Liver (tissue), 9 donors: ENCODE measurements around the gene NUDT11. TPM values are rescaled to one million over a fixed set of nuclear protein-coding genes. Genes with fewer than 3 reads are reported as not detected.

ENCODE experiments used
- DNase-seq: peaks from one replicate; pipeline ENCODE4 v3.0.0-alpha.2; 2017; ENCODE audit warnings: low spot score
- H3K27ac ChIP-seq, 2 donors: one replicate each; pipeline ENCODE4 v1.7.0; 2013; ENCODE audit warnings: inconsistent platforms in 2 of 2, low read length in 2 of 2, control low read depth in 1 of 2, low read depth in 1 of 2, mild to moderate bottlenecking in 1 of 2
- H3K27me3 ChIP-seq, 4 donors: one replicate each; pipeline versions ENCODE4 v1.6.1 to v1.7.0; 2013; ENCODE audit warnings: low read length in 3 of 4, inconsistent platforms in 1 of 4, mild to moderate bottlenecking in 1 of 4, moderate library complexity in 1 of 4; ENCODE audit not compliant: control insufficient read depth in 4 of 4, insufficient read depth in 4 of 4
- H3K36me3 ChIP-seq, 4 donors: one replicate each; pipeline versions ENCODE4 v1.6.1 to v1.7.0; 2013; ENCODE audit warnings: low read length in 3 of 4, mild to moderate bottlenecking in 3 of 4, low read depth in 1 of 4, moderate library complexity in 1 of 4; ENCODE audit not compliant: control insufficient read depth in 4 of 4, insufficient read depth in 3 of 4
- H3K4me1 ChIP-seq, 4 donors: one replicate each; pipeline versions ENCODE4 v1.6.1 to v1.7.0; 2013; ENCODE audit warnings: low read length in 3 of 4, mild to moderate bottlenecking in 3 of 4, moderate library complexity in 1 of 4; ENCODE audit not compliant: control insufficient read depth in 4 of 4, insufficient read depth in 4 of 4
- H3K4me3 ChIP-seq, 3 donors: one replicate each; pipeline versions ENCODE4 v1.6.1 to v1.7.0; 2013; ENCODE audit warnings: low read length in 3 of 3, control low read depth in 1 of 3, low read depth in 1 of 3, mild to moderate bottlenecking in 1 of 3
- H3K9ac ChIP-seq, 2 donors: one replicate each; pipeline ENCODE4 v1.7.0; 2013; ENCODE audit warnings: low read length in 2 of 2, mild to moderate bottlenecking in 2 of 2, moderate library complexity in 2 of 2, control low read depth in 1 of 2, low read depth in 1 of 2
- H3K9me3 ChIP-seq, 4 donors: one replicate each; pipeline versions ENCODE4 v1.6.1 to v1.7.0; 2013; ENCODE audit warnings: low read length in 3 of 4; ENCODE audit not compliant: control insufficient read depth in 4 of 4
- ATF3 ChIP-seq: IDR thresholded peaks from 2 replicates; pipeline ENCODE4 v1.6.1; 2016; ENCODE audit warnings: antibody characterized with exemption
- CTCF ChIP-seq: fragments of 150-350 bp; IDR thresholded peaks from 2 replicates; pipeline ENCODE4 v1.5.1; 2017; ENCODE audit warnings: improper control_type of control experiment, low read depth, low read length; ENCODE audit not compliant: missing input control
- EGR1 ChIP-seq, 2 donors: IDR thresholded peaks; 2 replicates each; pipeline ENCODE4 v1.6.1; 2016 to 2018; ENCODE audit warnings: antibody characterized with exemption in 2 of 2, low read depth in 2 of 2
- FOXA1 ChIP-seq: IDR thresholded peaks from 2 replicates; pipeline ENCODE4 v1.6.1; 2016; ENCODE audit warnings: antibody characterized with exemption
- FOXA2 ChIP-seq: IDR thresholded peaks from 2 replicates; pipeline ENCODE4 v1.6.1; 2016; ENCODE audit warnings: antibody characterized with exemption
- GABPA ChIP-seq, 2 donors: IDR thresholded peaks in 1 of 2; conservative IDR thresholded peaks in 1 of 2; 2 replicates each; pipeline ENCODE4 v1.6.1; 2016; ENCODE audit warnings: antibody characterized with exemption in 2 of 2, mild to moderate bottlenecking in 1 of 2, moderate library complexity in 1 of 2
- HNF4A ChIP-seq, 2 donors: conservative IDR thresholded peaks; 2 replicates each; pipeline ENCODE4 v1.6.1; 2016; ENCODE audit warnings: antibody characterized with exemption in 2 of 2, mild to moderate bottlenecking in 2 of 2
- HNF4G ChIP-seq: IDR thresholded peaks from 2 replicates; pipeline ENCODE4 v1.6.1; 2016; ENCODE audit warnings: antibody characterized with exemption
- MAX ChIP-seq: IDR thresholded peaks from 2 replicates; pipeline ENCODE4 v1.6.1; 2016; ENCODE audit warnings: antibody characterized with exemption
- RAD21 ChIP-seq, 2 donors: IDR thresholded peaks; 2 replicates each; pipeline ENCODE4 v1.6.1; 2016; ENCODE audit warnings: antibody characterized with exemption in 2 of 2, mild to moderate bottlenecking in 2 of 2
- REST ChIP-seq: IDR thresholded peaks from 2 replicates; pipeline ENCODE4 v1.6.1; 2016; ENCODE audit warnings: antibody characterized with exemption, mild to moderate bottlenecking
- SP1 ChIP-seq: IDR thresholded peaks from 2 replicates; pipeline ENCODE4 v1.6.1; 2018; ENCODE audit warnings: antibody characterized with exemption, mild to moderate bottlenecking
- TAF1 ChIP-seq: conservative IDR thresholded peaks from 2 replicates; pipeline ENCODE4 v1.6.1; 2016; ENCODE audit warnings: antibody characterized with exemption, mild to moderate bottlenecking
- YY1 ChIP-seq: IDR thresholded peaks from 2 replicates; pipeline ENCODE4 v1.6.1; 2016; ENCODE audit warnings: antibody characterized with exemption, mild to moderate bottlenecking
- ZBTB33 ChIP-seq: IDR thresholded peaks from 2 replicates; pipeline ENCODE4 v1.6.1; 2016; ENCODE audit warnings: antibody characterized with exemption
- WGBS: extraction: QIAGEN DNeasy Blood & Tissue Kit; methylation state at CpG from one replicate; pipeline ENCODE4 v1.1.7; 2013; 5-methylcytosine and 5-hydroxymethylcytosine counted together
- polyA plus RNA-seq, 2 donors: library from polyadenylated mRNA; stranded (reverse) in 1 of 2; unstranded in 1 of 2; fragments of 200-250 nt in 1 of 2; fragments of >200 nt in 1 of 2; fragmentation: Nextera tagmentation in 1 of 2; extraction: Ambion mirVana in 1 of 2; gene quantifications; one replicate each; pipeline versions ENCODE4 v1.2.1 to v1.2.3, GENCODE V29; 2013 to 2015
- total RNA-seq, 2 donors: library from RNA; depleted of rRNA; stranded (reverse); fragments of >200 nt; gene quantifications; one replicate each; pipeline ENCODE4 v1.2.3, GENCODE V29; 2014
- donor health status: healthy.
- donor health status: healthy.
- donor health status: healthy.
- donor health status: healthy.
- donor health status: healthy.

Gene NUDT11
- total and polyA plus RNA-seq, 4 donors, result 0.02 to 0.56 (median 0.08) TPM; not detected in 1

DNA sequence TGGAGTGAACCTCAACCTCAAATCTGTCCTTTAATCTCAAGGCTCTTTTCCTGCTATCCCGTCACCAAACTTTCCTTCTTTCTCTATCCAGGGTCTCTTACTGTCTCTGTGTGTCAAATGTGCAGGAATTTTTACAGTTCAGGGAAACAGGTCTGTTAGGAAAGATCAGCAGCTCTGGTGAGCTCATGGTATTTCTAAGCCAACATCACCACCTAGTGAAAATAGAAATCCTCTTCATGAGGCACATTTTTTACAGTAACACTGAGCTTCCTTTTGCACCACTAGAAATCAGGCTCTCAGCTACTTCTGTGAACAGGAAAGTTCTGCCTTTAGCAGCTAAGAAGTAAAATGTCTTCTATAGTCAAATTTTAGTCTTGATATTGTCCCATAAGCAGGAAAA is 39.6 kb downstream of the NUDT11 start:
- no peak overlapping the region for H3K4me3 ChIP-seq
- no peak for DNase-seq
- no peaks in the 10 kb centered on the region for H3K9me3 ChIP-seq
- H3K4me1 ChIP-seq, result no peaks in the 10 kb centered on the region
- no peaks in the 10 kb centered on the region for H3K36me3 ChIP-seq
- no peaks in the 10 kb centered on the region for H3K27me3 ChIP-seq
- H3K27ac ChIP-seq, result no peak overlapping the region
- WGBS, result 0% methylated on average over 1 of the region's 1 CpG
- TF ChIP-seq ZBTB33, result no peak
- TF ChIP-seq MAX, result no peak
- peak; percentile 20 to 32 for TF ChIP-seq RAD21 (IDR thresholded peaks at IDR 0.05)
- H3K9ac ChIP-seq, result no peak overlapping the region

- WGBS, result 76% methylated on average over 7 of the region's 7 CpGs
- Histone ChIP-seq H3K4me1 (no peaks in the 10 kb centered on the region), H3K36me3 (no peaks in the 10 kb centered on the region), H3K27ac (no peak overlapping the region), H3K9ac (no peak overlapping the region), H3K9me3 (no peaks in the 10 kb centered on the region), H3K4me3 (no peak overlapping the region), H3K27me3 (no peaks in the 10 kb centered on the region)
- TF ChIP-seq TAF1, result no peak
- no peak for TF ChIP-seq EGR1 (IDR thresholded peaks at IDR 0.05; ENCODE audit: low read depth in 2 of 2)
- no peak for TF ChIP-seq FOXA1
- TF ChIP-seq FOXA2, result no peak
- no peak for TF ChIP-seq HNF4A (conservative IDR thresholded peaks at IDR 0.05)
- no peak for TF ChIP-seq CTCF
- no peak for DNase-seq
Measured at GRCh38 chrX:51456246-51456645, 40.1 kb downstream of the NUDT11 start.

- Histone ChIP-seq H3K27ac (no peak overlapping the region), H3K4me1 (no peaks in the 10 kb centered on the region), H3K36me3 (no peaks in the 10 kb centered on the region), H3K4me3 (no peak overlapping the region), H3K9me3 (no peaks in the 10 kb centered on the region), H3K9ac (no peak overlapping the region), H3K27me3 (peaks cover 0 to 3% (median 0%) of the 10 kb centered on the region in 4 donors)
- 83% methylated on average over 1 of the region's 1 CpG for WGBS
- DNase-seq, result no peak
- TF ChIP-seq HNF4A (conservative IDR thresholded peaks at IDR 0.05), result no peak
- no peak for TF ChIP-seq REST
- no peak for TF ChIP-seq CTCF
- no peak for TF ChIP-seq ZBTB33
- TF ChIP-seq FOXA1, result no peak
- TF ChIP-seq FOXA2, result no peak
- no peak for TF ChIP-seq SP1
- no peak for TF ChIP-seq HNF4G
- TF ChIP-seq EGR1 (IDR thresholded peaks at IDR 0.05; ENCODE audit: low read depth in 2 of 2), result no peak
- TF ChIP-seq YY1, result no peak
- no peak for TF ChIP-seq ATF3
- TF ChIP-seq TAF1, result no peak
- TF ChIP-seq GABPA (IDR thresholded peaks at IDR 0.05 in 1 of 2, conservative IDR thresholded peaks at IDR 0.05 in 1 of 2), result no peak
Measured at GRCh38 chrX:51440365-51440764, 56.0 kb downstream of the NUDT11 start.
